Activated T-helper 2 cell treated with anti-CD3 and anti-CD28 coated beads, Interferon-gamma antibody, Interleukin-2, Interleukin-4, amounts not matched to agents 10 μg/mL and 5 μg/mL and 100 μg/mL, durations not matched to agents 14 hours and 24 hours and 36 hours (primary cell): Measurements from ENCODE around the gene RANBP1. TPM values are rescaled to one million over a fixed set of nuclear protein-coding genes. Genes with fewer than 3 reads are reported as not detected.

Source experiments
- DNase-seq: peaks from one replicate; pipeline ENCODE4 v3.0.0; 2021; ENCODE audit warnings: low spot score
- H3K27ac Mint-ChIP-seq: one replicate; pipeline ENCODE4 v1.8.0; 2021; ENCODE audit warnings: mixed read lengths
- H3K27me3 Mint-ChIP-seq: one replicate; pipeline ENCODE4 v1.8.0; 2021; ENCODE audit warnings: low read depth, mixed read lengths
- H3K36me3 Mint-ChIP-seq: one replicate; pipeline ENCODE4 v1.8.0; 2021; ENCODE audit warnings: low read depth, mixed read lengths
- H3K4me1 Mint-ChIP-seq: one replicate; pipeline ENCODE4 v1.8.0; 2021; ENCODE audit warnings: low read depth, mixed read lengths
- H3K4me3 Mint-ChIP-seq: one replicate; pipeline ENCODE4 v1.8.0; 2021; ENCODE audit warnings: low read depth, mild to moderate bottlenecking, moderate library complexity, mixed read lengths
- H3K9me3 Mint-ChIP-seq: one replicate; pipeline ENCODE4 v1.8.0; 2021; ENCODE audit warnings: mixed read lengths
- intact Hi-C: fragments of 100-400 bp; cut with micrococcal nuclease; formaldehyde crosslinking; loops from one replicate; pipeline ENCODE4 v1.15.1; 2023
- total RNA-seq: library from RNA; stranded (reverse); gene quantifications from 2 replicates; pipeline ENCODE4 v1.2.3, GENCODE V29; 2022

RANBP1 gene
- total RNA-seq, 1 donor from 2014 or later: 444 TPM

DNA sequence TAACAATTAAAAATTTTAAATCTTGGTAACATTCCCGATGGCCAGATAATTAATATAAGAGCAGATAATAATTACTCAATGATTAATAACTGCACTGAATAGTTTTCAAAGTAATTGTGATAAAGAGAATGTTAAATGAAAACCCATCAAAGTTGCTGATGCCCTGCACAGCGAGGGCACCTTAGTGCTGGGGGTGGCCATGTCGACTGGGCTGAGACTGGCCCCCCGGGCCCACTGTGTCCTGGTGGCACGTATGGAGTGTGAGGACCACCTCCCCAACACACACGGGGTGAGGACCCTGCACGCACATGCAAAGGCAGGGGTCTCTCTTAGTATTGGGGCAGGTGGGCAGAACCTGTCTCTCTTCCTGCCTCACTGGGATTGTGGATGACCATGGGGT lies 50.0 kb downstream of the RANBP1 start:
- no peak overlapping the region for H3K27ac Mint-ChIP-seq
- DNase-seq: no peak

DNA sequence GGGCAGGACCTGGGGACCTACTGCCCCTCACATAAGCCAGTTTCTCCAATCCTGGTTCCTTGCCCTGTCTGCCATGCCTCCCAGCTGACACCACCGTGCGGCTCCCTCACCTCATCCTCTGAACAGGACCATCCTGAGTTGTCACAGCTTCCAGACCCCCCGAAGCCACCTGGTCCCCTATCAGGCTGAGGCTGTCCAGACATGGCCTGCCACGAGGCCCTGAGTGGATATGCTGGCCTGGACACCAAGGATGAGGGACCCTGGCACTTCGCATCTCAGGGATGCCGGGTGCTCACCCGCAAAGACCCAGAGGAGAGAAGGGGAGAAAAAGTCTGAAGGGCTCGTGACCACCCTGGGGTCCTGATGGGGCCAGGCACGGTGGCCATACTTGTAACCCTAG lies 50.8 kb downstream of the RANBP1 start:
- Mint-ChIP-seq H3K9me3 (peaks cover 5% of the 10 kb centered on the region), H3K36me3 (no peaks in the 10 kb centered on the region), H3K27me3 (no peaks in the 10 kb centered on the region), H3K4me3 (no peak overlapping the region), H3K27ac (no peak overlapping the region), H3K4me1 (no peaks in the 10 kb centered on the region)
- DNase-seq: no peak
- intact Hi-C loops: no loop called here

More for the DNA sequence above, 50.0 kb downstream of the RANBP1 start:
- Mint-ChIP-seq H3K9me3 (peaks cover 5% of the 10 kb centered on the region), H3K27me3 (no peaks in the 10 kb centered on the region), H3K4me3 (no peak overlapping the region), H3K36me3 (no peaks in the 10 kb centered on the region), H3K4me1 (no peaks in the 10 kb centered on the region)
- intact Hi-C loops: no loop called here

DNA sequence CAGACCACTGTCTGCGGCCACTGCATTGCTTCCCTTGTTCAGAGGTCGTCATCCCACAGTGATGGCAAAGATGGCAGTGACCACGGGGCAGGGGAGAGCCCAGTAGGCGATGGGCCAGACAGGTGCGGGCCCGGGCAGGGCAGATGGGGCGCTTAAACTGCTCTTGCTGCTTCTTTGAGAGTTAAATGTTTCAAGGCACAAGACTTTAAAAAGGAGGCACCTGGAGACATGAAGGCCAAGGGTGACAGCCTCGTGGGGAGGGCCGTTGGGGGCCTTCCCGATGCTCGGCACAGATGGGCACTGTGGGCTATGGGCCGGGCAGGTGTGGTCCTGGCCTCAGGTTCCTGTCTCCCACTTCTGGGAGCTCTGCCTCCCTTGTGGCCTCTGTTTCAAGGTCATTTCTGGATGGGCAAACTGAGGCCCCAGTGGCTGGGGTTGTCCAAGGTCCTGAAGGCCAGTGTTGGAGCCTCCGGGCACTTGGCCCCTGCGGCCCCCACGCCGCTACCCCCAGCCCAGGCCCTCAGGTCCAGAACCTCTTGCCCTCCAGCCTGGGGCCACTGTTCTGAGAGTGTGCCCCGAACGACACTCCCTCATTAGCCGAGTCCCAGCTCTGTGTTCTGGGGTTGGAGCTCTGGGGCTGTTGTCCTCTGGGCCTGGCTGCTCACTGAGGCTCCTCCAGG lies 51.9 kb downstream of the RANBP1 start:
- Mint-ChIP-seq H3K36me3 (no peaks in the 10 kb centered on the region), H3K27ac (no peak overlapping the region), H3K9me3 (peaks cover 5% of the 10 kb centered on the region), H3K4me3 (no peak overlapping the region), H3K4me1 (no peaks in the 10 kb centered on the region), H3K27me3 (no peaks in the 10 kb centered on the region)
- intact Hi-C loops: no loop called here
- no peak for DNase-seq

GRCh38 chr22:20169253-20169822 lies 53.4 kb downstream of the RANBP1 start:
- no peak overlapping the region for H3K4me3 Mint-ChIP-seq
- H3K36me3 Mint-ChIP-seq: no peaks in the 10 kb centered on the region
- no peak for DNase-seq
- H3K4me1 Mint-ChIP-seq: no peaks in the 10 kb centered on the region
- peaks cover 1% of the 10 kb centered on the region for H3K9me3 Mint-ChIP-seq
- no peak overlapping the region for H3K27ac Mint-ChIP-seq
- H3K27me3 Mint-ChIP-seq: no peaks in the 10 kb centered on the region
- intact Hi-C loops: no loop called here

- Mint-ChIP-seq H3K36me3 (no peaks in the 10 kb centered on the region), H3K27ac (no peak overlapping the region), H3K9me3 (no peaks in the 10 kb centered on the region), H3K27me3 (no peaks in the 10 kb centered on the region), H3K4me3 (no peak overlapping the region), H3K4me1 (no peaks in the 10 kb centered on the region)
- intact Hi-C loops: no loop called here
- DNase-seq: no peak
Observed at GRCh38 chr22:20170170-20170569, 54.3 kb downstream of the RANBP1 start.

DNA sequence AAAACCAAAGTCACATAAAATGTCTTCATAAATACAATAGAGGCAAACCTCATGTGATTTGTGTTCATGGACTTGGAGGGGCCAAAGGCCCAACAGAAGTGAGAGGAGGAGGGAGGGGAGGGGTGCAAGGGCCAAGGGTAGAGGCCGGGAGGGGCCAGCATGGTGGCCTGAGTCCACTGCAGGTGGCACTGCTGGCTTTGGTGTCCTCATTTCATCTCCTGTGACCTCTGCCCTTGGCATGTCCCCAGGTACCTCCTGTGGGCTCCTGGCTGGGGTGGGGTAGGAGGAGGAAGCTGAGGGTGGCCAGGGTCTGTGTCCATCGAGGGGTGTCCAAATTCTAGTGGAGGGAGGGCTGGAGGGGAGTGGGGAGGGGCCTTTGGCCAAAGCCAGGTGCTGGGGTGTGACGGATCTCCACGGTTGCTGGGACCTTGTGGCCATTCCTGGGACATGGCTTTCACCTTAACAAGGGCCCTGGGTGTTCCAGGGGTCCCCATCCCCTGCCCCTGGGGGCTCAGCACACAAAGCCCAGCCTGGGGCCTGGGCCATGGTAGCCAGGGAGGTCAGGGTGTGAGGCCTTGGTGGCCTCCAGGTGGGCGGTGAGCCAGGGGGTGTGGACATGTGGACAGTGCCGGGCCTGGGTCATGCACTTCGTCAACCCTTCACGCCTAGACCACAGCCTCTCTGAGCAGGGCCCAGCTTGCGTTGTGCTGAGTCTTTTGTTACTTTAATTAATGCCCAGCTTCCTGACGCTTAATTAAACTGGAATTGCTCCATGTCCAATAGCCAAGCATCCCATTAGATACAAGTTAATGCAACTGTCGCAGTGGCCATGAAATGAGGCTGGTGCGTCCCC lies 55.6 kb downstream of the RANBP1 start:
- intact Hi-C loops: no loop called here

GRCh38 chr22:20172141-20172613 lies 56.3 kb downstream of the RANBP1 start:
- intact Hi-C loops: no loop called here
- no peaks in the 10 kb centered on the region for H3K9me3 Mint-ChIP-seq
- H3K36me3 Mint-ChIP-seq: no peaks in the 10 kb centered on the region
- H3K27ac Mint-ChIP-seq: no peak overlapping the region
- H3K27me3 Mint-ChIP-seq: no peaks in the 10 kb centered on the region
- H3K4me1 Mint-ChIP-seq: no peaks in the 10 kb centered on the region
- H3K4me3 Mint-ChIP-seq: no peak overlapping the region
- DNase-seq: no peak

More for the DNA sequence above, 55.6 kb downstream of the RANBP1 start:
- H3K4me1 Mint-ChIP-seq: no peaks in the 10 kb centered on the region
- H3K36me3 Mint-ChIP-seq: no peaks in the 10 kb centered on the region
- H3K9me3 Mint-ChIP-seq: no peaks in the 10 kb centered on the region
- no peaks in the 10 kb centered on the region for H3K27me3 Mint-ChIP-seq
- no peak overlapping the region for H3K27ac Mint-ChIP-seq
- H3K4me3 Mint-ChIP-seq: no peak overlapping the region
- DNase-seq: no peak

DNA sequence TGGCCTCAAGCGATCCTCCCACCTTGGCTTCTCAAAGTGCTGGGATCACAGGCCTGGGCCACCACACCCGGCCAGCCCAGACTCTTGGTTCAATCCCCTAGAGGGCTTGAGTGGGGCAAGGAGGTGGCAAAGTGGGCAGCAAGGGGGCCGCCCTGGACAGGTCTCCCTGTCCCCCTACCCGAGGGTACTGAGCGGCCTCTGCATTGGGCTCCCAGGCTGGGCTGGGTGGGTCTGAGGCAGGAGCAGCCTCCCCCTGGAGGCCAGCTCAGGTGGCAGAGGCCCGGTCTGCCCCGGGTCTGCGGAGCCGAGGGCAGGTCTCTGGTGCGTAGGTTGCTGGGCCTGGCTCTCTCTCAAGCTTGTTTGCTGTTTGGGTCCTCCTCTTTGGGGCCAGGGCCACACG lies 57.3 kb downstream of the RANBP1 start:
- H3K4me3 Mint-ChIP-seq: no peak overlapping the region
- no peak for DNase-seq
- H3K27me3 Mint-ChIP-seq: no peaks in the 10 kb centered on the region
- no peak overlapping the region for H3K27ac Mint-ChIP-seq
- H3K36me3 Mint-ChIP-seq: no peaks in the 10 kb centered on the region
- no peaks in the 10 kb centered on the region for H3K4me1 Mint-ChIP-seq
- no peaks in the 10 kb centered on the region for H3K9me3 Mint-ChIP-seq
- intact Hi-C loops: no loop called here

DNA sequence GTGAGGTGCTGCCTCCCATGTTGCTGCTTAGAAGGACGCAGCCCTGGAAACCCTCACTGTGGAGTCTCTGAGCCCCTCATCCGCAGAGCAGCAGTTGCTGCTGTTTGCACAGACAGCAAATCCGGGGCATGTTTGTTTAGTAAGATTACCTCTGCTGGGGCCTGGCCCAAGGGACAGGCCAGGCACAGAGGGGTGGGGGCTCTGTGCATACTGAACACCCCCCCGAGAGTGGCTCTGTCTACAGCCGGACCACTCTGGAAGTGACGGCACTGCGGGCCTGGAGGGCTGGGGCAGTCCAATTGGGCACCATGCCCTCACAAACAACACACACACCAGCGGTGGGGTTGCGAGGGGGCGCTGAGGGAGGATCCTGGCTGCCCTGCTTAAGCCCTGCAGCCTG lies 57.9 kb downstream of the RANBP1 start:
- Mint-ChIP-seq H3K27me3 (no peaks in the 10 kb centered on the region), H3K9me3 (no peaks in the 10 kb centered on the region)

DNA sequence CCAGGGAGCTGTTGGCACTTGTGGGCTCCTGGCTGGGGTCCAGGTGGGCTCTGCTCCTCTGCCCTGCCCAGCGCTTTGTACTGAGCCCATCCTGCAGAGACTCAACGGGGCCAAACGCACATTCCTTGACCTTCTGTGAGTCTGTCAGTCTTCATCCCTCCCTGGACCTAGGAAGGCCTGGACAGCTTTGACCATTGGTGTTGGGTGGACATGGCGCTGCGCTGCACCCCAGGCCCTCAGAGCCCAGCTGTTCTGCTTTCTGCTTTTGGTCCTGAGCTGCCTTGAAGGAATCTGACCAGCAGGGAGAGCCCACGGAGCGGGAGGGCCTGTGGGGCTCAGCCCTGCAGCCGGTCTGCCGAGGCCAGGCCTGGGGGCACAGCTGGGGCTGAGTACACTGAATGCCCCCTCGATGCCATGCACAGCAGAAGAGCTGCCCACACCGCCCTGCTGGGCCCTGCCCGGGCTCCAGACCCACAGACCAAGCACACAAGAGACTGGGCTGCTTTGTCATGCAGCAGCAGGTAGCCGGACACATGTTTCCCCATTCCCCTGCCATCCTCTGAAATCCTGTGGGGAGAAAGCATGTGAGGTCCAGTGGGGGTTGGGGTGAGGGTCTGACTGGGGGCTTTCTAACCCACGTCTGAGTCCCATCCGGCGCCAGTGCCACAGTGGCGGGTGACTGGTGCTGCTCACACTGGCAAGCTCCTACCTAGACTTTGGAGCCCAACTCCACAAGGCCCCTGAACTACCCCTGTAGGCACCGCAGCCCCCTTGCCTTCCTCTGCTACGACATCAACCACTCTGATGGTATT lies 59.1 kb downstream of the RANBP1 start:
- Mint-ChIP-seq H3K27me3 (no peaks in the 10 kb centered on the region), H3K4me1 (no peaks in the 10 kb centered on the region), H3K36me3 (no peaks in the 10 kb centered on the region), H3K4me3 (no peak overlapping the region), H3K27ac (no peak overlapping the region), H3K9me3 (no peaks in the 10 kb centered on the region)
- intact Hi-C loops: no loop called here
- DNase-seq: no peak

More for the DNA sequence above, 57.9 kb downstream of the RANBP1 start:
- Mint-ChIP-seq H3K4me1 (no peaks in the 10 kb centered on the region), H3K27ac (no peak overlapping the region), H3K4me3 (no peak overlapping the region), H3K36me3 (no peaks in the 10 kb centered on the region)
- DNase-seq: no peak
- intact Hi-C loops: no loop called here

DNA sequence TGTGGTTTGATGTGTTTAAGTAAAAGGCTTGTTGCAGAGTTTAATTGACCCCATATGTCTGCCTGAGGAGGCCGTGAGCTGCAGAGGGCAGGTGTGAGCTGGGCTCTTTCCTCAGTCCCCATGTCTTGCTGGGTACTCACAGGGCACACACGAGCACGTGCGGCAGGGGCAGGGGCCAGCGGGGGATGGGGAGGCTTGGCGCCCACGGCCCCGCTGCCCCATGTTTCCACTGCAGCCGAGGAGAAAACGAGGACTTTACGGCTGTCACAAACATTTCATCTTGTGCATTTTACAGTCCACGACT lies 59.6 kb downstream of the RANBP1 start:
- Mint-ChIP-seq H3K36me3 (no peaks in the 10 kb centered on the region), H3K27ac (no peak overlapping the region), H3K4me1 (no peaks in the 10 kb centered on the region), H3K27me3 (no peaks in the 10 kb centered on the region), H3K9me3 (no peaks in the 10 kb centered on the region), H3K4me3 (no peak overlapping the region)
- DNase-seq: no peak
- intact Hi-C loops: no loop called here

DNA sequence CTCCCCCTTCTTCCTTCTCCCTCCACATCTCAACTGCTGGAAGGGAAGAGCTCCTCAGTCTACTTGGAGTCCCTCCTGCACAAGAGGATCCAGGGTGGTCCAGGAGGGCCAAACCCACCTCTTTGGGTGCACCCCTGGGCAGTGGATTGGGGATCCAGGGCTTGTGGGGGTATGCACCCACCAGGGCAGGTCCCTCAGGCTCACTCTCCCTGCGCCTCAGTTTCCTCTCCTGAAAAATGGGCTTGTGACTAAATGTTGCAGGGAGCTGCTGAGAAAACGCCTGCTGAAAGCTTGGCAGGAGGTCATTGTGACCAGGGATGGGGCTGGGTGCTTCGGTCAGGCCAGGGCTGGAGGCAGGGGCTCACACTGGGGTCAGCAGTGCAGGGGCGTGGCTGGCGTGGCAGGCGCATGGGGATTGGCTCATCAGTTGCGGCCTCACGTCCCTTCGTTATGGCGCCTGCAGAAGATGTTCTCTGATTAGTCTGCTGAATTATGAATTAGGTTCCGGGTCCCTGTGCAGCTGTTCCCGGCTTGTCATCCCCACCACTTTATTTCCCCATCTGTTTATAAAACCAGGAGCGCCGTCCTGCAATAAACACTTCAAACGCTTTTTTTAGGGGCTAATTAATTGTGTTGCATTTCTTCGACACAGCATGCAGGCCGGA lies 60.6 kb downstream of the RANBP1 start:
- Mint-ChIP-seq H3K27ac (no peak overlapping the region), H3K4me3 (no peak overlapping the region), H3K27me3 (no peaks in the 10 kb centered on the region), H3K36me3 (no peaks in the 10 kb centered on the region), H3K9me3 (no peaks in the 10 kb centered on the region), H3K4me1 (no peaks in the 10 kb centered on the region)
- no peak for DNase-seq
- intact Hi-C loops: no loop called here
